ENCODE data around the gene KLHL42.

The KLHL42 gene

GRCh38 chr12:27790179-27790578 is 10.1 kb downstream of the KLHL42 start:
- in situ Hi-C loops (cut with MboI; ENCODE audit: low sequenced_read_pairs), result no loop called here
- peaks cover 31% of the 10 kb centered on the region for H3K36me3 ChIP-seq (replicated peaks)
- H3K27me3 ChIP-seq (ENCODE audit: low read depth), result no peaks in the 10 kb centered on the region
- no peaks in the 10 kb centered on the region for H3K4me1 ChIP-seq
- no peak for DNase-seq (ENCODE audit: low spot score in 2 of 2)
- no peak overlapping the region for H3K4me3 ChIP-seq
- no peaks in the 10 kb centered on the region for H3K9me3 ChIP-seq

GRCh38 chr12:27794818-27795584 is 15.0 kb downstream of the KLHL42 start:
- Histone ChIP-seq H3K36me3 (replicated peaks) (peaks cover 49% of the 10 kb centered on the region), H3K27me3 (ENCODE audit: low read depth) (no peaks in the 10 kb centered on the region), H3K4me3 (no peak overlapping the region), H3K9me3 (no peaks in the 10 kb centered on the region), H3K4me1 (no peaks in the 10 kb centered on the region)
- in situ Hi-C loops (cut with MboI; ENCODE audit: low sequenced_read_pairs), result no loop called here
- DNase-seq (ENCODE audit: low spot score in 2 of 2), result no peak

GRCh38 chr12:27796128-27796527 is 16.1 kb downstream of the KLHL42 start:
- Histone ChIP-seq H3K36me3 (replicated peaks) (peaks cover 49% of the 10 kb centered on the region), H3K9me3 (no peaks in the 10 kb centered on the region)
- in situ Hi-C loops (cut with MboI; ENCODE audit: low sequenced_read_pairs), result no loop called here

GRCh38 chr12:27797301-27798025 is 17.4 kb downstream of the KLHL42 start:
- no peak overlapping the region for H3K4me3 ChIP-seq
- no peak for DNase-seq (ENCODE audit: low spot score in 2 of 2)
- in situ Hi-C loops (cut with MboI; ENCODE audit: low sequenced_read_pairs), result no loop called here

More at GRCh38 chr12:27796128-27796527, 16.1 kb downstream of the KLHL42 start:
- H3K4me3 ChIP-seq, result no peak overlapping the region
- H3K4me1 ChIP-seq, result no peaks in the 10 kb centered on the region
- DNase-seq (ENCODE audit: low spot score in 2 of 2), result no peak
- no peaks in the 10 kb centered on the region for H3K27me3 ChIP-seq (ENCODE audit: low read depth)

GRCh38 chr12:27800819-27801218 is 20.8 kb downstream of the KLHL42 start:
- Histone ChIP-seq H3K4me3 (no peak overlapping the region), H3K4me1 (no peaks in the 10 kb centered on the region)

More at GRCh38 chr12:27797301-27798025, 17.4 kb downstream of the KLHL42 start:
- Histone ChIP-seq H3K9me3 (no peaks in the 10 kb centered on the region), H3K27me3 (ENCODE audit: low read depth) (no peaks in the 10 kb centered on the region), H3K36me3 (replicated peaks) (peaks cover 36% of the 10 kb centered on the region), H3K4me1 (no peaks in the 10 kb centered on the region)

GRCh38 chr12:27801630-27802029 is 21.6 kb downstream of the KLHL42 start:
- Histone ChIP-seq H3K4me1 (no peaks in the 10 kb centered on the region), H3K27me3 (ENCODE audit: low read depth) (no peaks in the 10 kb centered on the region), H3K9me3 (no peaks in the 10 kb centered on the region), H3K36me3 (replicated peaks) (peaks cover 18% of the 10 kb centered on the region), H3K4me3 (no peak overlapping the region)
- DNase-seq (ENCODE audit: low spot score in 2 of 2), result no peak
- in situ Hi-C loops (cut with MboI; ENCODE audit: low sequenced_read_pairs), result no loop called here

More at GRCh38 chr12:27800819-27801218, 20.8 kb downstream of the KLHL42 start:
- in situ Hi-C loops (cut with MboI; ENCODE audit: low sequenced_read_pairs), result no loop called here
- peaks cover 22% of the 10 kb centered on the region for H3K36me3 ChIP-seq (replicated peaks)
- no peak for DNase-seq (ENCODE audit: low spot score in 2 of 2)
- no peaks in the 10 kb centered on the region for H3K9me3 ChIP-seq
- H3K27me3 ChIP-seq (ENCODE audit: low read depth), result no peaks in the 10 kb centered on the region

- Histone ChIP-seq H3K9me3 (no peaks in the 10 kb centered on the region), H3K4me3 (no peak overlapping the region), H3K27me3 (ENCODE audit: low read depth) (no peaks in the 10 kb centered on the region), H3K36me3 (replicated peaks) (peaks cover 17% of the 10 kb centered on the region), H3K4me1 (no peaks in the 10 kb centered on the region)
- in situ Hi-C loops (cut with MboI; ENCODE audit: low sequenced_read_pairs), result no loop called here
- DNase-seq (ENCODE audit: low spot score in 2 of 2), result no peak
Measured at GRCh38 chr12:27802511-27802910, 22.5 kb downstream of the KLHL42 start.

- Histone ChIP-seq H3K36me3 (replicated peaks) (peaks cover 13% of the 10 kb centered on the region), H3K4me1 (no peaks in the 10 kb centered on the region), H3K9me3 (no peaks in the 10 kb centered on the region), H3K27me3 (ENCODE audit: low read depth) (no peaks in the 10 kb centered on the region), H3K4me3 (no peak overlapping the region)
- in situ Hi-C loops (cut with MboI; ENCODE audit: low sequenced_read_pairs), result no loop called here
- no peak for DNase-seq (ENCODE audit: low spot score in 2 of 2)
Measured at GRCh38 chr12:27802936-27803335, 22.9 kb downstream of the KLHL42 start.

GRCh38 chr12:27805238-27805637 is 25.2 kb downstream of the KLHL42 start:
- in situ Hi-C loops (cut with MboI; ENCODE audit: low sequenced_read_pairs), result no loop called here
- DNase-seq (ENCODE audit: low spot score in 2 of 2), result no peak
- no peak overlapping the region for H3K4me3 ChIP-seq
- H3K4me1 ChIP-seq, result no peaks in the 10 kb centered on the region
- no peaks in the 10 kb centered on the region for H3K27me3 ChIP-seq (ENCODE audit: low read depth)
- no peaks in the 10 kb centered on the region for H3K9me3 ChIP-seq
- H3K36me3 ChIP-seq (replicated peaks), result no peaks in the 10 kb centered on the region

GRCh38 chr12:27806259-27806658 is 26.2 kb downstream of the KLHL42 start:
- in situ Hi-C loops (cut with MboI; ENCODE audit: low sequenced_read_pairs), result no loop called here

GRCh38 chr12:27807063-27807703 is 27.1 kb downstream of the KLHL42 start:
- no peaks in the 10 kb centered on the region for H3K27me3 ChIP-seq (ENCODE audit: low read depth)
- no peak for DNase-seq (ENCODE audit: low spot score in 2 of 2)
- in situ Hi-C loops (cut with MboI; ENCODE audit: low sequenced_read_pairs), result no loop called here

More at GRCh38 chr12:27806259-27806658, 26.2 kb downstream of the KLHL42 start:
- H3K36me3 ChIP-seq (replicated peaks), result no peaks in the 10 kb centered on the region
- no peaks in the 10 kb centered on the region for H3K9me3 ChIP-seq
- no peak for DNase-seq (ENCODE audit: low spot score in 2 of 2)
- no peak overlapping the region for H3K4me3 ChIP-seq
- H3K4me1 ChIP-seq, result no peaks in the 10 kb centered on the region
- H3K27me3 ChIP-seq (ENCODE audit: low read depth), result no peaks in the 10 kb centered on the region

GRCh38 chr12:27808841-27809240 is 28.8 kb downstream of the KLHL42 start:
- Histone ChIP-seq H3K9me3 (no peaks in the 10 kb centered on the region), H3K36me3 (replicated peaks) (no peaks in the 10 kb centered on the region), H3K27me3 (ENCODE audit: low read depth) (no peaks in the 10 kb centered on the region), H3K4me3 (no peak overlapping the region), H3K4me1 (no peaks in the 10 kb centered on the region)
- no peak for DNase-seq (ENCODE audit: low spot score in 2 of 2)
- in situ Hi-C loops (cut with MboI; ENCODE audit: low sequenced_read_pairs), result no loop called here

More at GRCh38 chr12:27807063-27807703, 27.1 kb downstream of the KLHL42 start:
- Histone ChIP-seq H3K9me3 (no peaks in the 10 kb centered on the region), H3K4me3 (no peak overlapping the region), H3K4me1 (no peaks in the 10 kb centered on the region), H3K36me3 (replicated peaks) (no peaks in the 10 kb centered on the region)

GRCh38 chr12:27810756-27811155 is 30.7 kb downstream of the KLHL42 start:
- Histone ChIP-seq H3K4me3 (no peak overlapping the region), H3K9me3 (no peaks in the 10 kb centered on the region), H3K36me3 (replicated peaks) (no peaks in the 10 kb centered on the region), H3K27me3 (ENCODE audit: low read depth) (no peaks in the 10 kb centered on the region), H3K4me1 (no peaks in the 10 kb centered on the region)
- in situ Hi-C loops (cut with MboI; ENCODE audit: low sequenced_read_pairs), result no loop called here
- DNase-seq (ENCODE audit: low spot score in 2 of 2), result no peak

- Histone ChIP-seq H3K36me3 (replicated peaks) (no peaks in the 10 kb centered on the region), H3K9me3 (no peaks in the 10 kb centered on the region), H3K27me3 (ENCODE audit: low read depth) (no peaks in the 10 kb centered on the region), H3K4me1 (no peaks in the 10 kb centered on the region), H3K4me3 (no peak overlapping the region)
- in situ Hi-C loops (cut with MboI; ENCODE audit: low sequenced_read_pairs), result no loop called here
- no peak for DNase-seq (ENCODE audit: low spot score in 2 of 2)
Measured at GRCh38 chr12:27812502-27812901, 32.5 kb downstream of the KLHL42 start.

Data from HAP-1 (cell line).